CD4-positive, CD25-positive, alpha-beta regulatory T cell (primary cell): ENCODE data around the gene FGR. TPM values are rescaled to one million over a fixed set of nuclear protein-coding genes. Genes with fewer than 3 reads are reported as not detected.
"Not testable (repeated sequence)": the region's sequence is repeated elsewhere in the genome, so short reads cannot be mapped to it uniquely, and the experiment has no call there.

Experiments used
- ATAC-seq, 2 donors: fragments of 150-1000 bp; cut with Tn5 transposase; one replicate each; pipeline ENCODE4 v1.10.0; 2021; ENCODE audit warnings: low read depth in 2 of 2, moderate number of reproducible peaks in 2 of 2, moderate library complexity in 1 of 2
- DNase-seq, 3 donors: peaks; one replicate each; pipeline versions ENCODE4 v3.0.0 to v3.0.0-alpha.2; 2012 to 2022; ENCODE audit warnings: mixed read lengths in 1 of 3
- H3K27ac ChIP-seq: one replicate; pipeline ENCODE4 v1.7.0; 2013; ENCODE audit warnings: mild to moderate bottlenecking, low read length; ENCODE audit not compliant: insufficient read depth, poor library complexity, severe bottlenecking
- H3K27me3 ChIP-seq: one replicate; pipeline ENCODE4 v1.7.0; 2013; ENCODE audit warnings: low read length; ENCODE audit not compliant: control insufficient read depth, insufficient read depth
- H3K36me3 ChIP-seq: one replicate; pipeline ENCODE4 v1.7.0; 2013; ENCODE audit warnings: mild to moderate bottlenecking, low read length, moderate library complexity; ENCODE audit not compliant: control insufficient read depth, insufficient read depth
- H3K4me1 ChIP-seq: 2 replicates; pipeline ENCODE4 v1.7.0; 2013; ENCODE audit warnings: mild to moderate bottlenecking, low read length; ENCODE audit not compliant: insufficient read depth, control insufficient read depth, poor library complexity, severe bottlenecking
- H3K4me3 ChIP-seq: one replicate; pipeline ENCODE4 v1.7.0; 2013; ENCODE audit warnings: low read depth, mild to moderate bottlenecking, low read length, moderate library complexity
- H3K9me3 ChIP-seq, 2 experiments: 1 replicate in 1 of 2; 2 replicates in 1 of 2; pipeline ENCODE4 v1.7.0; 2013; ENCODE audit warnings: low read length in 2 of 2, mild to moderate bottlenecking in 1 of 2, moderate library complexity in 1 of 2; ENCODE audit not compliant: control insufficient read depth in 2 of 2
- H3K27ac Mint-ChIP-seq, 3 donors: one replicate each; pipeline ENCODE4 v1.8.0; 2020 to 2022; ENCODE audit warnings: mild to moderate bottlenecking in 3 of 3, mixed read lengths in 3 of 3, moderate library complexity in 2 of 3
- H3K27me3 Mint-ChIP-seq: one replicate; pipeline ENCODE4 v1.8.0; 2022; ENCODE audit warnings: mild to moderate bottlenecking, mixed read lengths
- H3K36me3 Mint-ChIP-seq: one replicate; pipeline ENCODE4 v1.8.0; 2020; ENCODE audit warnings: mixed read lengths
- H3K4me1 Mint-ChIP-seq, 4 donors: one replicate each; pipeline ENCODE4 v1.8.0; 2020 to 2022; ENCODE audit warnings: mixed read lengths in 4 of 4, mild to moderate bottlenecking in 1 of 4
- H3K4me3 Mint-ChIP-seq, 4 donors: one replicate each; pipeline ENCODE4 v1.8.0; 2020 to 2022; ENCODE audit warnings: mild to moderate bottlenecking in 4 of 4, mixed read lengths in 4 of 4, moderate library complexity in 3 of 4
- H3K9me3 Mint-ChIP-seq, 7 donors: one replicate each; pipeline ENCODE4 v1.8.0; 2020 to 2022; ENCODE audit warnings: mixed read lengths in 7 of 7, mild to moderate bottlenecking in 3 of 7, moderate library complexity in 2 of 7
- polyA plus RNA-seq, 4 donors: library from polyadenylated mRNA; unstranded; fragments of 300-500 nt; fragmentation: Illumina TruSeq; gene quantifications; one replicate each; pipeline ENCODE4 v1.2.3, GENCODE V29; 2021
- total RNA-seq: library from RNA; stranded (reverse); gene quantifications from one replicate; pipeline ENCODE4 v1.2.3, GENCODE V29; 2022

FGR gene
- total RNA-seq (0.15 TPM), polyA plus RNA-seq (under 1 TPM; 0.20 to 0.87 (median 0.33) TPM)

- Histone ChIP-seq H3K27me3 (no peaks in the 10 kb centered on the region), H3K27ac (peak within 1 kb of the TSS; percentile 66), H3K4me1 (peaks cover 40% of the 10 kb centered on the region), H3K9me3 (no peaks in the 10 kb centered on the region), H3K36me3 (no peaks in the 10 kb centered on the region), H3K4me3 (peak within 1 kb of the TSS; percentile 43)
- Mint-ChIP-seq H3K4me3 (peak within 1 kb of the TSS; percentile 65 to 88 (median 74)), H3K4me1 (peaks cover 0 to 67% (median 40%) of the 10 kb centered on the region in 4 donors), H3K9me3 (no peaks in the 10 kb centered on the region), H3K36me3 (no peaks in the 10 kb centered on the region), H3K27me3 (no peaks in the 10 kb centered on the region), H3K27ac (peak within 1 kb of the TSS; percentile 79 to 89 (median 80))
- ATAC-seq (no peak), DNase-seq (no peak)
Measured at GRCh38 chr1:27634985-27635367, at the start of gene FGR. TSS of gene FGR (minus strand) at chr1:27635185. CDS start at chr1:27623916, 11,269 bp downstream.

- Histone ChIP-seq H3K9me3 (peaks cover 8 to 27% of the 10 kb centered on the region in 2 experiments), H3K36me3 (no peaks in the 10 kb centered on the region), H3K4me1 (no peaks in the 10 kb centered on the region), H3K4me3 (no peak overlapping the region), H3K27ac (no peak overlapping the region), H3K27me3 (no peaks in the 10 kb centered on the region)
- DNase-seq = no peak
- no peak overlapping the region for H3K27ac Mint-ChIP-seq
- H3K4me1 Mint-ChIP-seq = peaks cover 0 to 2% (median 0%) of the 10 kb centered on the region in 4 donors
- ATAC-seq = no peak
- H3K36me3 Mint-ChIP-seq = peaks cover 3% of the 10 kb centered on the region
- no peak overlapping the region for H3K4me3 Mint-ChIP-seq
- peaks cover 5% of the 10 kb centered on the region for H3K27me3 Mint-ChIP-seq
- H3K9me3 Mint-ChIP-seq = peaks cover 0 to 29% (median 8%) of the 10 kb centered on the region in 7 donors
Measured at GRCh38 chr1:27684176-27684575, 49.2 kb upstream of the FGR start.

- Mint-ChIP-seq H3K4me3 (peak overlapping the region in 1 of 4 donors; percentile 10), H3K4me1 (peaks cover 0 to 2% (median 0%) of the 10 kb centered on the region in 4 donors), H3K9me3 (peaks cover 0 to 31% (median 8%) of the 10 kb centered on the region in 7 donors), H3K36me3 (peaks cover 3% of the 10 kb centered on the region), H3K27ac (peak overlapping the region in 1 of 3 donors; percentile 38), H3K27me3 (peaks cover 10% of the 10 kb centered on the region)
- no peak overlapping the region for H3K4me3 ChIP-seq
- ATAC-seq (no peak), DNase-seq (no peak)
- no peaks in the 10 kb centered on the region for H3K27me3 ChIP-seq
- no peaks in the 10 kb centered on the region for H3K4me1 ChIP-seq
- H3K9me3 ChIP-seq = peaks cover 8 to 27% of the 10 kb centered on the region in 2 experiments
- H3K27ac ChIP-seq = no peak overlapping the region
- no peaks in the 10 kb centered on the region for H3K36me3 ChIP-seq
Measured at GRCh38 chr1:27682351-27682944, 47.5 kb upstream of the FGR start.

- not testable (repeated sequence) for H3K36me3 ChIP-seq, H3K4me3 ChIP-seq, H3K27me3 ChIP-seq, H3K4me1 ChIP-seq, ATAC-seq, H3K36me3 Mint-ChIP-seq, DNase-seq, H3K27ac ChIP-seq, H3K27me3 Mint-ChIP-seq, H3K4me1 Mint-ChIP-seq, H3K4me3 Mint-ChIP-seq
- peaks cover 8 to 27% of the 10 kb centered on the region in 2 experiments for H3K9me3 ChIP-seq
- H3K27ac Mint-ChIP-seq = peak overlapping the region in 1 of 3 donors; percentile 2
- H3K9me3 Mint-ChIP-seq = peaks cover 0 to 31% (median 8%) of the 10 kb centered on the region in 7 donors
Measured at GRCh38 chr1:27681580-27681979, 46.6 kb upstream of the FGR start.

DNA sequence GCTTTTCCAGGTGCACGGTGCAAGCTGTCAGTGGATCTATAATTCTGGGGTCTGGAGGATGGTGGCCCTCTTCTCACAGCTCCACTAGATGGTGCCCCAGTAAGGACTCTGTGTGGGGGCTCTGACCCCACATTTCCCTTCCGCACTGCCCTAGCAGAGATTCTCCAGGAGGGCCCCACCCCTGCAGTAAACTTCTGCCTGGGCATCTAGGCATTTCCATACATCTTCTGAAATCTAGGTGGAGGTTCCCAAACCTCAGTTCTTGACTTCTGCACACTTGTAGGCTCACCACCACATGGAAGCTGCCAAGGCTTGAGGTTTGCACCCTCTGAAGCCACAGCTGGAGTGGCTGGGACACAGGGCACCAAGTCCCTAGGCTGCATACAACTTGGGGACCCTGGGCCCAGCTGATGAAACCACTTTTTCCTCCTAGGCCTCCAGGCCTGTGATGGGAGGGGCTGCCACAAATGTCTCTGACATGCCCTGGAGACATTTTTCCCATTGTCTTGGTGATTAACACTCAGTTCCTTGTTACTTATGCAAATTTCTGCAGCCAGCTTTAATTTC lies 45.3 kb upstream of the FGR start:
- H3K27me3 Mint-ChIP-seq, H3K4me3 Mint-ChIP-seq, DNase-seq, H3K4me1 ChIP-seq, H3K36me3 Mint-ChIP-seq, H3K27me3 ChIP-seq, ATAC-seq, H3K4me1 Mint-ChIP-seq, H3K4me3 ChIP-seq, H3K36me3 ChIP-seq, H3K27ac ChIP-seq, H3K27ac Mint-ChIP-seq: not testable (repeated sequence)
- peaks cover 0 to 31% (median 8%) of the 10 kb centered on the region in 7 donors for H3K9me3 Mint-ChIP-seq
- H3K9me3 ChIP-seq = peaks cover 8 to 27% of the 10 kb centered on the region in 2 experiments

GRCh38 chr1:27678747-27679146 lies 43.8 kb upstream of the FGR start:
- H3K27ac ChIP-seq = no peak overlapping the region
- H3K9me3 Mint-ChIP-seq = peaks cover 0 to 29% (median 8%) of the 10 kb centered on the region in 7 donors
- H3K4me1 ChIP-seq = no peaks in the 10 kb centered on the region
- H3K27ac Mint-ChIP-seq = no peak overlapping the region
- no peaks in the 10 kb centered on the region for H3K36me3 ChIP-seq
- peaks cover 3% of the 10 kb centered on the region for H3K36me3 Mint-ChIP-seq
- ATAC-seq = no peak
- DNase-seq = no peak
- no peak overlapping the region for H3K4me3 ChIP-seq
- H3K4me1 Mint-ChIP-seq = no peaks in the 10 kb centered on the region
- H3K27me3 ChIP-seq = no peaks in the 10 kb centered on the region
- H3K27me3 Mint-ChIP-seq = peaks cover 5% of the 10 kb centered on the region
- H3K9me3 ChIP-seq = peaks cover 8 to 27% of the 10 kb centered on the region in 2 experiments
- no peak overlapping the region for H3K4me3 Mint-ChIP-seq

GRCh38 chr1:27676410-27676809 lies 41.4 kb upstream of the FGR start:
- H3K4me1 Mint-ChIP-seq = peaks cover 0 to 15% (median 9%) of the 10 kb centered on the region in 4 donors
- Histone ChIP-seq H3K4me3 (no peak overlapping the region), H3K36me3 (no peaks in the 10 kb centered on the region), H3K4me1 (peaks cover 14% of the 10 kb centered on the region), H3K27ac (no peak overlapping the region), H3K27me3 (no peaks in the 10 kb centered on the region), H3K9me3 (peaks cover under 1 to 16% of the 10 kb centered on the region in 2 experiments)
- H3K27me3 Mint-ChIP-seq = peaks cover 5% of the 10 kb centered on the region
- H3K27ac Mint-ChIP-seq = no peak overlapping the region
- ATAC-seq = no peak
- H3K36me3 Mint-ChIP-seq = peaks cover 3% of the 10 kb centered on the region
- no peak for DNase-seq
- H3K4me3 Mint-ChIP-seq = no peak overlapping the region
- H3K9me3 Mint-ChIP-seq = peaks cover 0 to 18% (median 4%) of the 10 kb centered on the region in 7 donors

- no peak for DNase-seq
- peaks cover 0 to 41% (median 29%) of the 10 kb centered on the region in 4 donors for H3K4me1 Mint-ChIP-seq
- no peaks in the 10 kb centered on the region for H3K36me3 ChIP-seq
- peak overlapping the region; percentile 95 for H3K4me3 ChIP-seq
- no peaks in the 10 kb centered on the region for H3K27me3 ChIP-seq
- peak overlapping the region; percentile 87 for H3K27ac ChIP-seq
- H3K27ac Mint-ChIP-seq = peak overlapping the region; percentile 95 to 99 (median 98)
- no peak for ATAC-seq
- H3K27me3 Mint-ChIP-seq = peaks cover 5% of the 10 kb centered on the region
- no peaks in the 10 kb centered on the region for H3K9me3 Mint-ChIP-seq
- peaks cover 4% of the 10 kb centered on the region for H3K36me3 Mint-ChIP-seq
- peak overlapping the region; percentile 90 to 99 (median 96) for H3K4me3 Mint-ChIP-seq
- H3K9me3 ChIP-seq = no peaks in the 10 kb centered on the region
- H3K4me1 ChIP-seq = peaks cover 38% of the 10 kb centered on the region
Measured at GRCh38 chr1:27672750-27673112, 37.7 kb upstream of the FGR start.
